Measurements from ENCODE around the gene KLK5. TPM values are rescaled to one million over a fixed set of nuclear protein-coding genes. Genes with fewer than 3 reads are reported as not detected.

KLK5 gene
- total and polyA plus RNA-seq, 4 donors = not detected

GRCh38 chr19:50982186-50982585, 29.3 kb upstream of the KLK5 start:
- Histone ChIP-seq H3K36me3 (ENCODE audit: control insufficient read depth in 4 of 4, insufficient read depth in 3 of 4, low read depth in 1 of 4, low read length in 3 of 4) (no peaks in the 10 kb centered on the region), H3K27me3 (ENCODE audit: control insufficient read depth in 4 of 4, insufficient read depth in 4 of 4, low read length in 3 of 4) (peaks cover 0 to 8% (median 5%) of the 10 kb centered on the region in 4 donors), H3K27ac (ENCODE audit: low read depth in 1 of 2, low read length in 2 of 2) (no peak overlapping the region), H3K9me3 (ENCODE audit: control insufficient read depth in 4 of 4, low read length in 3 of 4) (no peaks in the 10 kb centered on the region), H3K4me1 (ENCODE audit: control insufficient read depth in 4 of 4, insufficient read depth in 4 of 4, low read length in 3 of 4) (no peaks in the 10 kb centered on the region), H3K4me3 (ENCODE audit: low read depth in 1 of 3, low read length in 3 of 3) (no peak overlapping the region), H3K9ac (ENCODE audit: low read depth in 1 of 2, low read length in 2 of 2) (no peak overlapping the region)
- 81% methylated on average over 4 of the region's 4 CpGs for WGBS
- no peak for DNase-seq (ENCODE audit: low spot score)
- TF ChIP-seq, protein P1, sequence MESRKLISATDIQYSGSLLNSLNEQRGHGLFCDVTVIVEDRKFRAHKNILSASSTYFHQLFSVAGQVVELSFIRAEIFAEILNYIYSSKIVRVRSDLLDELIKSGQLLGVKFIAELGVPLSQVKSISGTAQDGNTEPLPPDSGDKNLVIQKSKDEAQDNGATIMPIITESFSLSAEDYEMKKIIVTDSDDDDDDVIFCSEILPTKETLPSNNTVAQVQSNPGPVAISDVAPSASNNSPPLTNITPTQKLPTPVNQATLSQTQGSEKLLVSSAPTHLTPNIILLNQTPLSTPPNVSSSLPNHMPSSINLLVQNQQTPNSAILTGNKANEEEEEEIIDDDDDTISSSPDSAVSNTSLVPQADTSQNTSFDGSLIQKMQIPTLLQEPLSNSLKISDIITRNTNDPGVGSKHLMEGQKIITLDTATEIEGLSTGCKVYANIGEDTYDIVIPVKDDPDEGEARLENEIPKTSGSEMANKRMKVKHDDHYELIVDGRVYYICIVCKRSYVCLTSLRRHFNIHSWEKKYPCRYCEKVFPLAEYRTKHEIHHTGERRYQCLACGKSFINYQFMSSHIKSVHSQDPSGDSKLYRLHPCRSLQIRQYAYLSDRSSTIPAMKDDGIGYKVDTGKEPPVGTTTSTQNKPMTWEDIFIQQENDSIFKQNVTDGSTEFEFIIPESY (IDR thresholded peaks at IDR 0.05) = no peak
- TF ChIP-seq NR2F2 (IDR thresholded peaks at IDR 0.05) (no peak), YY1 (IDR thresholded peaks at IDR 0.05) (no peak), HNF4A (conservative IDR thresholded peaks at IDR 0.05) (no peak), FOXA2 (IDR thresholded peaks at IDR 0.05) (no peak), TAF1 (conservative IDR thresholded peaks at IDR 0.05) (no peak), REST (IDR thresholded peaks at IDR 0.05) (no peak), GABPA (IDR thresholded peaks at IDR 0.05 in 1 of 2, conservative IDR thresholded peaks at IDR 0.05 in 1 of 2) (no peak), EGR1 (IDR thresholded peaks at IDR 0.05; ENCODE audit: low read depth in 2 of 2) (no peak), JUND (IDR thresholded peaks at IDR 0.05) (no peak)
- TF ChIP-seq, protein P2, sequence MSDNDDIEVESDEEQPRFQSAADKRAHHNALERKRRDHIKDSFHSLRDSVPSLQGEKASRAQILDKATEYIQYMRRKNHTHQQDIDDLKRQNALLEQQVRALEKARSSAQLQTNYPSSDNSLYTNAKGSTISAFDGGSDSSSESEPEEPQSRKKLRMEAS (IDR thresholded peaks at IDR 0.05) = no peak
- TF ChIP-seq, protein P3, sequence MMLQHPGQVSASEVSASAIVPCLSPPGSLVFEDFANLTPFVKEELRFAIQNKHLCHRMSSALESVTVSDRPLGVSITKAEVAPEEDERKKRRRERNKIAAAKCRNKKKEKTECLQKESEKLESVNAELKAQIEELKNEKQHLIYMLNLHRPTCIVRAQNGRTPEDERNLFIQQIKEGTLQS (IDR thresholded peaks at IDR 0.05) = no peak

DNA sequence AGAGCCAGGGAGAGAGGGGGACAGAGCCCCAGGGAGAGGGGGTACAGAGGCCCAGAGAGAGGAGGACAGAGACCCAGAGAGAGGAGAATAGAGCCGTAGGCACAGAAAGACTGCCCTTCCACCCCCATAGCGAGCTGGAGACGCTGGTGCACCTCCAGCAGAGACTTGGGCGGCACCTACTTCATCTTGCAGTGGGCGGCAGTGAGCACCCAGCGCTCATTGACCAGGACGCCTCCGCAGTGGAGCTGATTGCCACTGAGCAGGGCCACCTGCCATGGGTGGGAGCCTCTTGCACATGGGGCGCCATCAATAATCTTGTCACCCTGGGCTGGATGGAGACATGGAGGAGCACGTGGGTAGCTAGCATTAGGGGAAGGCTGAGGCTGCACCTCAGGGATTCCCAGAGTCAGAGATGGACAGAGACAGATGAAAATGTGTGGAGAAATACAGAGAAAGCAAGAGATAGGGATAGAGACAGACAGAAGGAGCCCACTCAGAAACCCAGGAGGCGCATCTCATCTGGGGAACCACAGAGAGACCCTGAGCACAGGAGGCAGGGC, 28.8 kb upstream of the KLK5 start:
- no peak for DNase-seq (ENCODE audit: low spot score)

More for the DNA sequence above, 28.8 kb upstream of the KLK5 start:
- Histone ChIP-seq H3K9me3 (ENCODE audit: control insufficient read depth in 4 of 4, low read length in 3 of 4) (no peaks in the 10 kb centered on the region), H3K27me3 (ENCODE audit: control insufficient read depth in 4 of 4, insufficient read depth in 4 of 4, low read length in 3 of 4) (peaks cover 0 to 7% (median 4%) of the 10 kb centered on the region in 4 donors), H3K9ac (ENCODE audit: low read depth in 1 of 2, low read length in 2 of 2) (no peak overlapping the region), H3K36me3 (ENCODE audit: control insufficient read depth in 4 of 4, insufficient read depth in 3 of 4, low read depth in 1 of 4, low read length in 3 of 4) (no peaks in the 10 kb centered on the region), H3K27ac (ENCODE audit: low read depth in 1 of 2, low read length in 2 of 2) (no peak overlapping the region), H3K4me3 (ENCODE audit: low read depth in 1 of 3, low read length in 3 of 3) (no peak overlapping the region), H3K4me1 (ENCODE audit: control insufficient read depth in 4 of 4, insufficient read depth in 4 of 4, low read length in 3 of 4) (no peaks in the 10 kb centered on the region)
- TF ChIP-seq, protein P3 (IDR thresholded peaks at IDR 0.05) = no peak
- TF ChIP-seq FOXA1 (IDR thresholded peaks at IDR 0.05) = no peak
- WGBS = 60% methylated on average over 11 of the region's 11 CpGs

Data from liver (tissue), 9 donors.